Measurements from ENCODE around the gene CCDC89.

The CCDC89 gene

DNA sequence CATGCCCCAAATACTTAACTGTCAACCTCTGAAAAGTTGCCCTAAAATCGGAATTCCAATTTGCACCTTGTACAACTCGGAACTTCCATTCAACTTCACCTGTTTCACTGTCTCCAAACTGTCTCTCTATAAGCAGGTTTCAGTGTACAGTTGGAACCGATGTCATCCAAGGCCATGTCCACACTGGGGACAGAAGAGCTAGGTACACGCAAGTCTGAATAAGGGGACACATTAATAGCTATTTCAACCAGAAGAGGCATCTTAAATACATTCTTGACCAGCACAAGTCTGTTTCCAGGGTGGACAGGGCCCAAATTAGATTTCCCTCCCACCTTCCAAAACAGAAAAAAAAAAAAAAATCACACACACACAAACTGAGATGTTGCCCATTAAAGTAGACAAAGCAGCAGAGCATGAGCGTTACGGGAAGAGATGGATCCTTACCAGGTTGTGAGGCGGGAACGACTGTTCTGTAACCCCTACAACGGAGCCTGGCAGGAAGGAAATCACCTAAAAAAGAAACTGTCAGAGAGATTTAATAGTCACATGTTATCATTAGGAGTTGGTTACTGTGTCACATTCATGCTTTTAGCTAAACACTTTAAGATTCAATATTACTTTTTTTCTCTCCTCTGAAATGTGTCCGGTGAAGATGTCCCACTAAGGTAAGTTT lies 22.8 kb downstream of the CCDC89 start:
- H3K36me3 ChIP-seq (ENCODE audit: control insufficient read depth in 2 of 2, insufficient read depth in 1 of 2, low read length in 2 of 2), result peaks cover 14 to 56% of the 10 kb centered on the region in 2 experiments; a peak in 2 of 3 replicates
- TF ChIP-seq BCL11B (tag by site-specific recombination; IDR thresholded peaks at IDR 0.05; ENCODE audit: low read depth) (no peak), ZNF610 (tag by site-specific recombination; IDR thresholded peaks at IDR 0.05; ENCODE audit: borderline replicate concordance) (no peak), ZFP41 (tag by site-specific recombination; IDR thresholded peaks at IDR 0.05; ENCODE audit: borderline replicate concordance) (no peak), ZNF292 (tag by site-specific recombination; IDR thresholded peaks at IDR 0.05; ENCODE audit: borderline replicate concordance, low read depth) (no peak), ZBTB8A (tag by site-specific recombination; IDR thresholded peaks at IDR 0.05) (no peak), ZNF600 (tag by site-specific recombination; IDR thresholded peaks at IDR 0.05) (peak; percentile 88), OVOL3 (tag by site-specific recombination; IDR thresholded peaks at IDR 0.05) (no peak)
- TF ChIP-seq, protein P1, sequence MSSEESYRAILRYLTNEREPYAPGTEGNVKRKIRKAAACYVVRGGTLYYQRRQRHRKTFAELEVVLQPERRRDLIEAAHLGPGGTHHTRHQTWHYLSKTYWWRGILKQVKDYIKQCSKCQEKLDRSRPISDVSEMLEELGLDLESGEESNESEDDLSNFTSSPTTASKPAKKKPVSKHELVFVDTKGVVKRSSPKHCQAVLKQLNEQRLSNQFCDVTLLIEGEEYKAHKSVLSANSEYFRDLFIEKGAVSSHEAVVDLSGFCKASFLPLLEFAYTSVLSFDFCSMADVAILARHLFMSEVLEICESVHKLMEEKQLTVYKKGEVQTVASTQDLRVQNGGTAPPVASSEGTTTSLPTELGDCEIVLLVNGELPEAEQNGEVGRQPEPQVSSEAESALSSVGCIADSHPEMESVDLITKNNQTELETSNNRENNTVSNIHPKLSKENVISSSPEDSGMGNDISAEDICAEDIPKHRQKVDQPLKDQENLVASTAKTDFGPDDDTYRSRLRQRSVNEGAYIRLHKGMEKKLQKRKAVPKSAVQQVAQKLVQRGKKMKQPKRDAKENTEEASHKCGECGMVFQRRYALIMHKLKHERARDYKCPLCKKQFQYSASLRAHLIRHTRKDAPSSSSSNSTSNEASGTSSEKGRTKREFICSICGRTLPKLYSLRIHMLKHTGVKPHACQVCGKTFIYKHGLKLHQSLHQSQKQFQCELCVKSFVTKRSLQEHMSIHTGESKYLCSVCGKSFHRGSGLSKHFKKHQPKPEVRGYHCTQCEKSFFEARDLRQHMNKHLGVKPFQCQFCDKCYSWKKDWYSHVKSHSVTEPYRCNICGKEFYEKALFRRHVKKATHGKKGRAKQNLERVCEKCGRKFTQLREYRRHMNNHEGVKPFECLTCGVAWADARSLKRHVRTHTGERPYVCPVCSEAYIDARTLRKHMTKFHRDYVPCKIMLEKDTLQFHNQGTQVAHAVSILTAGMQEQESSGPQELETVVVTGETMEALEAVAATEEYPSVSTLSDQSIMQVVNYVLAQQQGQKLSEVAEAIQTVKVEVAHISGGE (tag by site-specific recombination; conservative IDR thresholded peaks at IDR 0.05; ENCODE audit: low read depth), result peak; percentile 53; the same call in 1 of the 2 replicates
- H3K9me3 ChIP-seq (ENCODE audit: control insufficient read depth, insufficient read depth, low read depth, low read length), result no peaks in the 10 kb centered on the region
- H3K4me1 ChIP-seq (ENCODE audit: control insufficient read depth, insufficient read depth, low read length), result no peaks in the 10 kb centered on the region
- POLR2A ChIA-PET, result interaction anchor here (0.9 to 3.4 kb wide), 5 partner anchors 9 to 35 kb away, joined by 3 to 37 read pairs (median 4); partner anchors contain the start of genes TMEM126A and TMEM126B
- no peak overlapping the region for H3K27ac ChIP-seq (ENCODE audit: extremely low read depth, low read depth, low read length)
- CTCF ChIA-PET, result interaction anchor here (0.6 to 0.7 kb wide), 4 partner anchors 29 to 1107 kb away, joined by 3 to 5 read pairs (median 4); no protein-coding TSS in a partner anchor
- peak overlapping the region; percentile 91 for H3K4me3 ChIP-seq (ENCODE audit: low read depth, low read length)

DNA sequence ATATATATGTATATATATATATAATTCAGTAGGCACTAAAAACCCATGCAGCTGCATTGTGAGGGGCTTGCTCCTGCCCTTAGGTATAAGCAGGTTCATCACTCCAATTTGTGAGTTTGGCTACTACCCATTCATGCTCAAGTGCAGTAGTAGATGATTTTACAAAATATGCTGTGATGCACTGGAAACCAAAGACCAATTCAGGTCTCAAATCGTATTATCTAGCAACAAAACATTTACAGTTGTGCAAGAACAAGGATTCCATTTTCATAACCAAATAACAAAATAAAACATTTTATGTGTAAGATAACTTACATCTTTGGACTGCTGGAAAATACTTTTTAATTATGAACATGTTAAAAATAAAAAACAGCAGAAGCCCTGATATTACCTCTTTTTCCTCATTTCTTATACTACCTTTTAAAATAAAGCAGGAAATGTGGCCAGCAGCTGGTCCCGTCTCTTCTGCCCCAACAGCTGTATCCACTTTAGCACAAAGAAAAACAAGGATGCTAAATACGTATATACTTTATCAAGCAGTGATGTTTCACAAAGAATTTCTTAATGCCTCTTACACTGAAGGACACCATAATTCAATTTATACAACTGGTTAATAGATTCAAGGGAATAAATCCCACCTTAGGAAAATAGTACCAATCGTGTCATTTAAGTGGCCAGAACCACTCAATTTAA lies 23.9 kb downstream of the CCDC89 start:
- H3K9me3 ChIP-seq (ENCODE audit: control insufficient read depth, insufficient read depth, low read depth, low read length), result no peaks in the 10 kb centered on the region
- no peaks in the 10 kb centered on the region for H3K4me1 ChIP-seq (ENCODE audit: control insufficient read depth, insufficient read depth, low read length)
- H3K4me3 ChIP-seq (ENCODE audit: low read depth, low read length), result peak overlapping the region; percentile 91
- no peak for TF ChIP-seq ZNF114 (tag by site-specific recombination; IDR thresholded peaks at IDR 0.05)
- TF ChIP-seq, protein P2, sequence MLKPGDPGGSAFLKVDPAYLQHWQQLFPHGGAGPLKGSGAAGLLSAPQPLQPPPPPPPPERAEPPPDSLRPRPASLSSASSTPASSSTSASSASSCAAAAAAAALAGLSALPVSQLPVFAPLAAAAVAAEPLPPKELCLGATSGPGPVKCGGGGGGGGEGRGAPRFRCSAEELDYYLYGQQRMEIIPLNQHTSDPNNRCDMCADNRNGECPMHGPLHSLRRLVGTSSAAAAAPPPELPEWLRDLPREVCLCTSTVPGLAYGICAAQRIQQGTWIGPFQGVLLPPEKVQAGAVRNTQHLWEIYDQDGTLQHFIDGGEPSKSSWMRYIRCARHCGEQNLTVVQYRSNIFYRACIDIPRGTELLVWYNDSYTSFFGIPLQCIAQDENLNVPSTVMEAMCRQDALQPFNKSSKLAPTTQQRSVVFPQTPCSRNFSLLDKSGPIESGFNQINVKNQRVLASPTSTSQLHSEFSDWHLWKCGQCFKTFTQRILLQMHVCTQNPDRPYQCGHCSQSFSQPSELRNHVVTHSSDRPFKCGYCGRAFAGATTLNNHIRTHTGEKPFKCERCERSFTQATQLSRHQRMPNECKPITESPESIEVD (tag by site-specific recombination; IDR thresholded peaks at IDR 0.05), result peak; percentile 49
- no peak overlapping the region for H3K27ac ChIP-seq (ENCODE audit: extremely low read depth, low read depth, low read length)
- H3K36me3 ChIP-seq (ENCODE audit: control insufficient read depth in 2 of 2, insufficient read depth in 1 of 2, low read length in 2 of 2), result peaks cover 23 to 67% of the 10 kb centered on the region in 2 experiments; a peak in 2 of 3 replicates
- ChIA-PET CTCF (no interaction called here), POLR2A (interaction anchor here (0.6 to 3.4 kb wide), 3 partner anchors 9 to 1193 kb away, joined by 3 to 16 read pairs (median 3); partner anchors contain the start of gene TMEM126B)

DNA sequence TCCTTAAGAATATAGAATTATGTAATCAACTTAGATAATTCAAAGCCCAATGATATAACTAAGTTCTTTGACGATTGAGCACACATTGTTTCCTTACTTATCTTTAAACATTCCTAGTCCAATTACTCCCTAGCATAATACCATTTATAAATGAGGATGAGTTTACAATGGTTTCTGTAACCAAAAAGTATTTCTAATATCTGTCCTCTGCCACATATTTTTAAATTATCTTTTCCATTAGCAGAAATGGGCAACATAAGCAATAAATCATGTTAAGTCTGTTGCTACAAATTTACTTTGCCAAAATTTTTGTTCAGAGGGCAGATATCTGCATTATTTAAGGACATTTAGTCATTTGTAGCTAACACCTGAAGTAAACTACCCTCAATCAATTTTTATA lies 27.8 kb downstream of the CCDC89 start:
- Histone ChIP-seq H3K27ac (ENCODE audit: extremely low read depth, low read depth, low read length) (no peak overlapping the region), H3K9me3 (ENCODE audit: control insufficient read depth, insufficient read depth, low read depth, low read length) (no peaks in the 10 kb centered on the region), H3K4me3 (ENCODE audit: low read depth, low read length) (no peak overlapping the region), H3K4me1 (ENCODE audit: control insufficient read depth, insufficient read depth, low read length) (no peaks in the 10 kb centered on the region), H3K36me3 (ENCODE audit: control insufficient read depth in 2 of 2, insufficient read depth in 1 of 2, low read length in 2 of 2) (peaks cover 25 to 92% of the 10 kb centered on the region in 2 experiments)
- CTCF ChIA-PET, result no interaction called here
- POLR2A ChIA-PET, result interaction anchor here (1.9 kb wide), 1 partner anchor 10 kb away, joined by 9 read pairs; the partner anchor contains the start of gene TMEM126A
- TF ChIP-seq ZNF133 (tag by site-specific recombination; IDR thresholded peaks at IDR 0.05) (no peak), ZNF426 (tag by site-specific recombination; IDR thresholded peaks at IDR 0.05) (no peak), ZNF37A (tag by site-specific recombination; IDR thresholded peaks at IDR 0.05) (no peak), ZSCAN16 (tag by site-specific recombination; IDR thresholded peaks at IDR 0.05) (no peak), ZNF223 (tag by site-specific recombination; IDR thresholded peaks at IDR 0.05) (no peak), ZNF785 (tag by site-specific recombination; IDR thresholded peaks at IDR 0.05) (no peak)
- TF ChIP-seq, protein P3, sequence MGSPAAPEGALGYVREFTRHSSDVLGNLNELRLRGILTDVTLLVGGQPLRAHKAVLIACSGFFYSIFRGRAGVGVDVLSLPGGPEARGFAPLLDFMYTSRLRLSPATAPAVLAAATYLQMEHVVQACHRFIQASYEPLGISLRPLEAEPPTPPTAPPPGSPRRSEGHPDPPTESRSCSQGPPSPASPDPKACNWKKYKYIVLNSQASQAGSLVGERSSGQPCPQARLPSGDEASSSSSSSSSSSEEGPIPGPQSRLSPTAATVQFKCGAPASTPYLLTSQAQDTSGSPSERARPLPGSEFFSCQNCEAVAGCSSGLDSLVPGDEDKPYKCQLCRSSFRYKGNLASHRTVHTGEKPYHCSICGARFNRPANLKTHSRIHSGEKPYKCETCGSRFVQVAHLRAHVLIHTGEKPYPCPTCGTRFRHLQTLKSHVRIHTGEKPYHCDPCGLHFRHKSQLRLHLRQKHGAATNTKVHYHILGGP (tag by site-specific recombination; IDR thresholded peaks at IDR 0.05), result no peak
- TF ChIP-seq, protein P4, sequence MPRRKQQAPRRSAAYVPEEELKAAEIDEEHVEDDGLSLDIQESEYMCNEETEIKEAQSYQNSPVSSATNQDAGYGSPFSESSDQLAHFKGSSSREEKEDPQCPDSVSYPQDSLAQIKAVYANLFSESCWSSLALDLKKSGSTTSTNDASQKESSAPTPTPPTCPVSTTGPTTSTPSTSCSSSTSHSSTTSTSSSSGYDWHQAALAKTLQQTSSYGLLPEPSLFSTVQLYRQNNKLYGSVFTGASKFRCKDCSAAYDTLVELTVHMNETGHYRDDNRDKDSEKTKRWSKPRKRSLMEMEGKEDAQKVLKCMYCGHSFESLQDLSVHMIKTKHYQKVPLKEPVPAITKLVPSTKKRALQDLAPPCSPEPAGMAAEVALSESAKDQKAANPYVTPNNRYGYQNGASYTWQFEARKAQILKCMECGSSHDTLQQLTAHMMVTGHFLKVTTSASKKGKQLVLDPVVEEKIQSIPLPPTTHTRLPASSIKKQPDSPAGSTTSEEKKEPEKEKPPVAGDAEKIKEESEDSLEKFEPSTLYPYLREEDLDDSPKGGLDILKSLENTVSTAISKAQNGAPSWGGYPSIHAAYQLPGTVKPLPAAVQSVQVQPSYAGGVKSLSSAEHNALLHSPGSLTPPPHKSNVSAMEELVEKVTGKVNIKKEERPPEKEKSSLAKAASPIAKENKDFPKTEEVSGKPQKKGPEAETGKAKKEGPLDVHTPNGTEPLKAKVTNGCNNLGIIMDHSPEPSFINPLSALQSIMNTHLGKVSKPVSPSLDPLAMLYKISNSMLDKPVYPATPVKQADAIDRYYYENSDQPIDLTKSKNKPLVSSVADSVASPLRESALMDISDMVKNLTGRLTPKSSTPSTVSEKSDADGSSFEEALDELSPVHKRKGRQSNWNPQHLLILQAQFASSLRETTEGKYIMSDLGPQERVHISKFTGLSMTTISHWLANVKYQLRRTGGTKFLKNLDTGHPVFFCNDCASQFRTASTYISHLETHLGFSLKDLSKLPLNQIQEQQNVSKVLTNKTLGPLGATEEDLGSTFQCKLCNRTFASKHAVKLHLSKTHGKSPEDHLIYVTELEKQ (tag by site-specific recombination; IDR thresholded peaks at IDR 0.05; ENCODE audit: borderline replicate concordance), result no peak
